K562 (cell line): ENCODE data around the gene RABGAP1. TPM values are rescaled to one million over a fixed set of nuclear protein-coding genes. Genes with fewer than 3 reads are reported as not detected.

ENCODE experiments used
- C11orf30 ChIP-seq: fragments of 450-650 bp; IDR thresholded peaks from 2 replicates; pipeline ENCODE4 v1.6.1; 2016; ENCODE audit warnings: low read depth, mild to moderate bottlenecking
- CTBP1 ChIP-seq: fragments of 450-650 bp; IDR thresholded peaks from 2 replicates; pipeline ENCODE4 v1.6.1; 2016; ENCODE audit warnings: borderline replicate concordance
- DNMT1 ChIP-seq: fragments of 450-650 bp; IDR thresholded peaks from 2 replicates; pipeline ENCODE4 v1.6.1; 2016; ENCODE audit warnings: antibody characterized with exemption, mild to moderate bottlenecking
- DPF2 ChIP-seq: fragments of 450-650 bp; IDR thresholded peaks from 2 replicates; pipeline ENCODE4 v1.6.1; 2016
- EP400 ChIP-seq: fragments of 450-650 bp; IDR thresholded peaks from 2 replicates; pipeline ENCODE4 v1.6.1; 2017; ENCODE audit warnings: antibody characterized with exemption, mild to moderate bottlenecking, moderate library complexity
- HDAC3 ChIP-seq: fragments of 450-650 bp; IDR thresholded peaks from 2 replicates; pipeline ENCODE4 v1.6.1; 2018; ENCODE audit warnings: borderline replicate concordance, mild to moderate bottlenecking, moderate library complexity; ENCODE audit not compliant: partially characterized antibody
- HNRNPK ChIP-seq: fragments of 200-400 bp; formaldehyde crosslinking; IDR thresholded peaks from one replicate; pipeline ENCODE4 v1.6.1; 2018; ENCODE audit warnings: mild to moderate bottlenecking, low read depth, low read length; ENCODE audit not compliant: poor library complexity, severe bottlenecking
- KAT7 ChIP-seq: sonication (generic); formaldehyde crosslinking; IDR thresholded peaks from 2 replicates; pipeline ENCODE4 v1.8.0; 2022; ENCODE audit warnings: missing genetic modification reagents, mild to moderate bottlenecking, borderline replicate concordance
- MECOM ChIP-seq: fragments of 250-450 bp; sonication (Bioruptor Pico); IDR thresholded peaks from 2 replicates; pipeline ENCODE4 v1.8.0; 2022; ENCODE audit warnings: inconsistent platforms
- MNT ChIP-seq, 2 experiments: fragments of 450-650 bp; conservative IDR thresholded peaks; 2 replicates each; pipeline ENCODE4 v1.6.1; 2017; ENCODE audit warnings: mild to moderate bottlenecking in 2 of 2, moderate library complexity in 2 of 2
- POLR2AphosphoS5 ChIP-seq: IDR thresholded peaks from 2 replicates; pipeline ENCODE4 v1.6.1; 2011; ENCODE audit warnings: mild to moderate bottlenecking, low read depth, low read length, moderate library complexity; ENCODE audit not compliant: control insufficient read depth, insufficient read depth
- RBM34 ChIP-seq: fragments of 200-400 bp; formaldehyde crosslinking; IDR thresholded peaks from 2 replicates; pipeline ENCODE4 v1.6.1; 2018; ENCODE audit warnings: low read length, borderline replicate concordance; ENCODE audit not compliant: insufficient read depth
- SMAD2 ChIP-seq: fragments of 150-350 bp; IDR thresholded peaks from 2 replicates; pipeline ENCODE4 v1.6.1; 2014; ENCODE audit warnings: low read depth, mild to moderate bottlenecking, low read length
- SMC3 ChIP-seq: conservative IDR thresholded peaks from 2 replicates; pipeline ENCODE4 v1.6.1; 2011; ENCODE audit warnings: low read depth, low read length, improper control_type of control experiment; ENCODE audit not compliant: insufficient read depth
- SPI1 ChIP-seq: IDR thresholded peaks from 2 replicates; pipeline ENCODE4 v1.6.1; 2011; ENCODE audit warnings: low read depth, low read length, control low read depth, borderline replicate concordance
- YY1 ChIP-seq, 3 experiments: IDR thresholded peaks; 2 replicates each; pipeline ENCODE4 v1.6.1; 2011; ENCODE audit warnings: low read length in 2 of 3, mild to moderate bottlenecking in 2 of 3, moderate library complexity in 2 of 3, borderline replicate concordance in 1 of 3, control low read depth in 1 of 3, low read depth in 1 of 3; ENCODE audit not compliant: insufficient read depth in 3 of 3, insufficient replicate concordance in 2 of 3, control insufficient read depth in 1 of 3, insufficient read length in 1 of 3; ENCODE audit errors: extremely low read depth in 1 of 3
- ZBTB11 ChIP-seq, 3 experiments: fragments of 200-800 bp in 1 of 3; fragments of 250-450 bp in 1 of 3; fragments of 450-650 bp in 1 of 3; sonication (Bioruptor Pico) in 1 of 3; sonication (Bioruptor generic) in 1 of 3; formaldehyde crosslinking in 1 of 3; IDR thresholded peaks; 2 replicates each; pipeline versions ENCODE4 v1.6.1 to v1.8.0; 2016 to 2022; ENCODE audit warnings: mild to moderate bottlenecking in 2 of 3, missing genetic modification characterization in 2 of 3, missing compliant biosample characterization in 1 of 3, moderate library complexity in 1 of 3
- ZNF263 ChIP-seq: sonication (generic); formaldehyde crosslinking; IDR thresholded peaks from 2 replicates; pipeline ENCODE4 v1.8.0; 2022; ENCODE audit warnings: mild to moderate bottlenecking, missing genetic modification reagents, borderline replicate concordance
- ZNF354B ChIP-seq: fragments of 250-450 bp; sonication (Bioruptor Pico); IDR thresholded peaks from 2 replicates; pipeline ENCODE4 v1.4.0; 2020
- ZNF639 ChIP-seq, 2 experiments: fragments of 200-800 bp in 1 of 2; sonication (Bioruptor generic) in 1 of 2; sonication (generic) in 1 of 2; formaldehyde crosslinking in 1 of 2; IDR thresholded peaks in 1 of 2; conservative IDR thresholded peaks in 1 of 2; 2 replicates each; pipeline versions ENCODE4 v1.5.0 to v1.6.1; 2016 to 2020; ENCODE audit warnings: missing compliant biosample characterization in 1 of 2, missing genetic modification characterization in 1 of 2, missing genetic modification reagents in 1 of 2
- ZNF707 ChIP-seq: fragments of 250-450 bp; sonication (Bioruptor Pico); conservative IDR thresholded peaks from 2 replicates; pipeline ENCODE4 v1.8.0; 2022; ENCODE audit warnings: inconsistent platforms, mild to moderate bottlenecking, moderate library complexity
- polyA plus RNA-seq, 8 experiments: library from polyadenylated mRNA; depleted of rRNA in 4 of 8; stranded (reverse) in 5 of 8; unstranded in 3 of 8; fragments of >200 nt; fragmentation: Nextera tagmentation in 2 of 8; fragmentation: Illumina TruSeq in 1 of 8; extraction: Ambion mirVana in 2 of 8; extraction: Trizol in 1 of 8; gene quantifications; 2 replicates each; pipeline versions ENCODE4 v1.2.1 to v1.2.3, GENCODE V29; 2011 to 2014; ENCODE audit warnings: inconsistent platforms in 1 of 8, missing spikeins in 1 of 8
- total RNA-seq, 7 experiments: library from RNA; depleted of rRNA in 6 of 7; stranded (reverse); fragments of >200 nt in 6 of 7; fragmentation: Illumina TruSeq in 2 of 7; extraction: Trizol in 2 of 7; gene quantifications; 2 replicates each; pipeline versions ENCODE4 v1.2.1 to v1.2.3, GENCODE V29; 2011 to 2021; ENCODE audit warnings: low replicate concordance in 1 of 7

The RABGAP1 gene
- total and polyA plus RNA-seq, 9 of the 15 experiments (the other 6 are each of a cell fraction or from before 2014, with no cell fraction given): 1.5 to 22.7 (median 13.1) TPM

GRCh38 chr9:123003466-123003865 is 62.6 kb downstream of the RABGAP1 start (continued):
- TF ChIP-seq SPI1 (no peak), C11orf30 (peak; percentile 97), DNMT1 (no peak), ZNF354B (CRISPR knock-in tag) (no peak), ZNF707 (CRISPR knock-in tag) (no peak), RBM34 (no peak), ZBTB11 (CRISPR knock-in tag; IDR thresholded peaks at IDR 0.05) (no peak), MNT (conservative IDR thresholded peaks at IDR 0.05) (no peak), HNRNPK (no peak), KAT7 (no peak), HDAC3 (no peak), DPF2 (peak; percentile 39; the same call in 1 of the 2 replicates), CTBP1 (no peak), ZNF263 (no peak), SMC3 (no peak), ZNF639 (CRISPR knock-in tag; conservative IDR thresholded peaks at IDR 0.05 in 1 of 2, IDR thresholded peaks at IDR 0.05 in 1 of 2) (0 out of 4 replicates have a peak, but pooled peaks of 1 of the 2 experiments have one; percentile 35), SMAD2 (no peak), MECOM (CRISPR knock-in tag) (0 out of 2 replicates have a peak, but pooled peaks have one; percentile 12), POLR2AphosphoS5 (no peak), EP400 (no peak), YY1 (IDR thresholded peaks at IDR 0.05; ENCODE audit: borderline replicate concordance in 1 of 3, control insufficient read depth in 1 of 3, extremely low read depth in 1 of 3, insufficient read depth in 3 of 3, insufficient read length in 1 of 3, insufficient replicate concordance in 2 of 3, low read depth in 1 of 3, low read length in 2 of 3) (no peak)
